Prostate gland (tissue), 2 donors: Measurements from ENCODE around the gene CADM4.

Source experiments
- POLR2A ChIP-seq: fragments of 450-650 bp; IDR thresholded peaks from one replicate; pipeline ENCODE4 v1.6.1; 2016; ENCODE audit warnings: antibody characterized with exemption, mild to moderate bottlenecking
- TF ChIP-seq, protein P1 (sequence below), 4 experiments: fragments of 200-600 bp in 2 of 4; fragments of 450-650 bp in 2 of 4; sonication (generic) in 2 of 4; IDR thresholded peaks; 1 replicate in 3 of 4; 2 replicates in 1 of 4; pipeline ENCODE4 v1.5.1; 2016 to 2019; ENCODE audit warnings: antibody characterized with exemption in 4 of 4, mild to moderate bottlenecking in 2 of 4, moderate library complexity in 2 of 4

DNA sequence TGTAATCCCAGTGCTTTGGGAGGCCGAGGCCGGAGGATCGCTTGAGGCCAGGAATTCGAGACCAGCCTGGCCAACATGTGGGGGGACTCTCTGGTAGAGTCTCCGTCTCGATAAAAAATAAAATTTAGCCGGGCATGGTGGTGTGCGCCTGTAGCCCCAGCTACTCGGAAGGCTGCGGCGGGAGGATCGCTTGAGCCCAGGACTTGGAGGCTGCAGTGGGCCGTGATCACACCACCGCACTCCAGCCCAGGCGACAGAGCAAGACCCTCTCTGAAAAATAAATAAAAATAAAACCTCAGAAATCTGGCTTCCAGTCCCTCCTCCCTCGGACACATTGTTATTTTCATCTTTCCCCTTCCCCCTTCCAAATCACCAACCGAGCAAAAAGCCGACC lies 44.0 kb downstream of the CADM4 start:
- TF ChIP-seq POLR2A: no peak
- TF ChIP-seq, protein P1, sequence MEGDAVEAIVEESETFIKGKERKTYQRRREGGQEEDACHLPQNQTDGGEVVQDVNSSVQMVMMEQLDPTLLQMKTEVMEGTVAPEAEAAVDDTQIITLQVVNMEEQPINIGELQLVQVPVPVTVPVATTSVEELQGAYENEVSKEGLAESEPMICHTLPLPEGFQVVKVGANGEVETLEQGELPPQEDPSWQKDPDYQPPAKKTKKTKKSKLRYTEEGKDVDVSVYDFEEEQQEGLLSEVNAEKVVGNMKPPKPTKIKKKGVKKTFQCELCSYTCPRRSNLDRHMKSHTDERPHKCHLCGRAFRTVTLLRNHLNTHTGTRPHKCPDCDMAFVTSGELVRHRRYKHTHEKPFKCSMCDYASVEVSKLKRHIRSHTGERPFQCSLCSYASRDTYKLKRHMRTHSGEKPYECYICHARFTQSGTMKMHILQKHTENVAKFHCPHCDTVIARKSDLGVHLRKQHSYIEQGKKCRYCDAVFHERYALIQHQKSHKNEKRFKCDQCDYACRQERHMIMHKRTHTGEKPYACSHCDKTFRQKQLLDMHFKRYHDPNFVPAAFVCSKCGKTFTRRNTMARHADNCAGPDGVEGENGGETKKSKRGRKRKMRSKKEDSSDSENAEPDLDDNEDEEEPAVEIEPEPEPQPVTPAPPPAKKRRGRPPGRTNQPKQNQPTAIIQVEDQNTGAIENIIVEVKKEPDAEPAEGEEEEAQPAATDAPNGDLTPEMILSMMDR (IDR thresholded peaks at IDR 0.05): no peak
